IMR-90 (cell line): Measurements from ENCODE around the gene PLXNA4.

ENCODE experiments used
- CTCF ChIP-seq: conservative IDR thresholded peaks from 2 replicates; pipeline ENCODE4 v1.5.1; 2012; ENCODE audit warnings: mild to moderate bottlenecking, low read depth, low read length, improper control_type of control experiment
- MAZ ChIP-seq: IDR thresholded peaks from 2 replicates; pipeline ENCODE4 v1.6.1; 2012; ENCODE audit warnings: low read depth, mild to moderate bottlenecking, low read length, improper control_type of control experiment, moderate library complexity, borderline replicate concordance
- MXI1 ChIP-seq: IDR thresholded peaks from 2 replicates; pipeline ENCODE4 v1.6.1; 2012; ENCODE audit warnings: low read depth, mild to moderate bottlenecking, low read length, moderate library complexity, borderline replicate concordance
- RCOR1 ChIP-seq: IDR thresholded peaks from 2 replicates; pipeline ENCODE4 v1.6.1; 2012; ENCODE audit warnings: mild to moderate bottlenecking, low read length, improper control_type of control experiment; ENCODE audit not compliant: insufficient replicate concordance

GRCh38 chr7:132133501-132133900 lies 442.8 kb downstream of the PLXNA4 start:
- TF ChIP-seq MAZ (no peak), MXI1 (no peak), CTCF (no peak), RCOR1 (no peak)
